Panc1 (cell line): Measurements from ENCODE around the gene GCNT4.

Source experiments
- CTCF ChIP-seq: fragments of 450-650 bp; IDR thresholded peaks from 2 replicates; pipeline ENCODE4 v1.5.1; 2017; ENCODE audit warnings: mild to moderate bottlenecking
- POLR2AphosphoS5 ChIP-seq: IDR thresholded peaks from 2 replicates; pipeline ENCODE4 v1.6.1; 2012; ENCODE audit warnings: mild to moderate bottlenecking, low read depth, low read length, moderate library complexity

- TF ChIP-seq CTCF (no peak), POLR2AphosphoS5 (no peak)
Observed at GRCh38 chr5:75072061-75072460, 19.7 kb upstream of the GCNT4 start.
